NCI-H146 (cell line): Measurements from ENCODE around the gene SON.
A peak's percentile ranks its signal among the peaks of the same experiment; 100 is the strongest.
"Not testable (repeated sequence)": the region's sequence is repeated elsewhere in the genome, so short reads cannot be mapped to it uniquely, and the experiment has no call there.

ENCODE experiments used
- DNase-seq: peaks from one replicate; lab custom pipeline; 2025; lab: John Stamatoyannopoulos, UW

The SON gene

GRCh38 chr21:33542640-33543504, at the start of gene SON:
SON (plus strand) TSS chr21:33543038; CDS start chr21:33543093, 55 bp downstream.
- peak; percentile 95 for DNase-seq

DNA sequence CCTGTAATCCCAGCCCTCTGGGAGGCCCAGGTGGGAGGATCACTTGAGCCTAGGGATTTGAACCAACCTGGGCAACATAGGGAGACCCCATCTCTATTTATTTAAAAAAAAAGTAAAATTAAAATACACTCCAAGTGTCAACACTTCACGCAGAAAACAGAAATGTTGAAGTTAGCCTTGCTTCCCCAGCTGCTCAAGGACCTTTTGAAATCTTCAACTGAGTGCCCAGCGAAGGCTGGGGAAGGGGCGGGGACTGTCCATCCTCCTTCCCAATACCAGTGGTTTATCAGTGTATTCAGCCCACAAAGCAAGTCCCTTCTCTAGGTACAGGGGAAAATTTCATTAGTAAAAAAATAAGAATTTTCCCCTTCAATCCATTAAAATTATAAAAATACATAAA, 49.1 kb upstream of the SON start:
- no peak for DNase-seq

DNA sequence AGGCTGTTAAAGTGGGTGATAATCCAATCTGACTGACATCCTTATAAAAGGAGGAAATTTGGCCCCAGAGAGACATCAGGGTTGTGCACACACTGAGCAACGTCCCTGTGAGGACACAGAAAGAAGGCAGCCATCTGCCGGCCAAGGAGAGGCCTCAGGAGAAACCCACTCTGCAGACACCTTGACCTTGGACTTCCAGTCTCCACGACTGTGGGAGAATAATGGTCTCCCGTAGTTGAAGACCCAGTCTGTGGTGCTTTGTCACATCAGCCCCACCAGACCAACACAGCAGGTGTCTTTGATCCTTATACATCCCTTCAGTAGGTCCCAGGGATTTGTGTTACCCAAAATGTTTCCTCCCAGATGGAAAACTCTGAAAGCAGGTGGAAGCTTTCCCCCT, 47.1 kb upstream of the SON start:
- DNase-seq: no peak

- DNase-seq: peak; percentile 20
Measured at GRCh38 chr21:33496345-33496744, 46.5 kb upstream of the SON start.

GRCh38 chr21:33505833-33506232, 37.0 kb upstream of the SON start:
- DNase-seq: no peak

GRCh38 chr21:33507003-33507402, 35.8 kb upstream of the SON start:
- DNase-seq: not testable (repeated sequence)

- DNase-seq: no peak
Measured at GRCh38 chr21:33510826-33511225, 32.0 kb upstream of the SON start.

DNA sequence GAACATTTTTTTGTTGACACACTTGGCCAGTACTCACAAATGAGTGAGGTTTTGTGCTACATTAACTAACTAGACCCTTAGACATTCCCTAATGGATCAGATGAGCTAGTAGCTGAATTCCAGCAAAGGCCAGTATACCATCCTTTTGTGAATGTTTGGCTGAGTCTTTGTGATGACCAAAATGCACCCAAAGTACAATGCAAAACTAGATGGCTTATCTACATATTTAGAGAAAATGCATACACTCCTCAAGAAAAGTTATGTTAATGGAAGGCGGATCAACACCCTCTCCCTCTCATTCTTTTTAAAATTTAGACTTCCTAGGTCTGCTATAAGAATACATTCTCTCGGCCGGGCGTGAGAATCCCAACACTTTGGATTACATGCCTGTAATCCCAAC, 31.2 kb upstream of the SON start:
- DNase-seq: no peak

- DNase-seq: no peak
Measured at GRCh38 chr21:33512481-33512880, 30.4 kb upstream of the SON start.

- DNase-seq: no peak
Measured at GRCh38 chr21:33514229-33514628, 28.6 kb upstream of the SON start.

DNA sequence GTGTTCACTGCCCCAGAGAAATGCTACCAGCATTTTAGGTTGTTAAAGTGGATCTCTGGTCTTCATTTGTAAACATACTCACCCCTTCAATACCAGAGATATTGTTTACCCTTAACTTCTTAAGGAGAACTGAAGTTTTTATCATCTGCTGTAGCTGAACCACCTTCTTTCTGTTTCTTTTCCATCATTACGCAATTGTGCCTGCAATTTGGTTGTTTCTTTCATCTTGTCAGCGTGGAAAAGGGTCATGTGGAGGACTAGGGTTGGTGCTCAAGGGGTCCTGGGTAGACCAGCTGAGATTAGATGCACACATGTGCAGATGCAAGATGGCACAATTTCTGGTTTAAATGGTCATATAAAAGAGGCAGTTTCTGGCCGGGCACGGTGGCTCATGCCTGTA, 23.9 kb upstream of the SON start:
- DNase-seq: no peak

- no peak for DNase-seq
Measured at GRCh38 chr21:33522297-33522952, 20.4 kb upstream of the SON start.

GRCh38 chr21:33522953-33523349, 19.9 kb upstream of the SON start:
- DNase-seq: no peak

DNA sequence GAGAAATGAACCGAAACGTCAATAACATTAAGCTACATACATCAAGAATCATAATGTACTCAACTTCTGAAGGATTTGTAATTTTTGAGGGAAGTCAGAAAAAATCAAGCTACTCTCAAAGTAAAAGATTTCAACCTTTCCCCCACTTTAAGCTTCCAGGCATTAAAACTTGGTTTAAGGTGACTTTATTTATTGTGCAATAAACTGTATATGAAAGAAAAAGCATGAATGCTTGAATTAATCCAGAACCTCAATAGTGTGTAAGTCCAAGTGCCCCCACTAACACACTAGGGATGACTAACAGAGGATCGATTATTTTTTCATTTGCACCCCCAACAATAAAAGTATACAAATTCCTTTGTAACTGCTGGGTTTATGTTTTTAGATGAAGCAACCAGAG, 11.8 kb upstream of the SON start:
- no peak for DNase-seq

DNA sequence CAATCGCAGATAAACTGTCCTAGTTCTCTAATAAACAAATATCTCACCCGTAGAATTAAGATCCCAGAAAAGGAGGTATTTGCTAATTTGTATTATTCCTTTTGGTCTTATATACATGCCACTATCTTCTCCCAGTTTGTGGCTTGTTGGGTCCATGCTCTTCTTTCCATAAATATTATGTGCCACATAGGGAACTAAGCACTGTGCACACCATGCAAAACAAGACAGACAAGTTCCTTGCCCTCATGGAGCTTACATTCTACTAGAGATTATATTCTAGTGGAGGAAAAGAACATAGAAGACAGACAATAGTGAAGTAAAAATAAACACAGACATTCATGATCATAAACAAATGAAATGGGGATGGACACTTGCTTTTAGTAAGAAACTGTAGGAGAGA, 5.6 kb upstream of the SON start:
- DNase-seq: no peak

DNA sequence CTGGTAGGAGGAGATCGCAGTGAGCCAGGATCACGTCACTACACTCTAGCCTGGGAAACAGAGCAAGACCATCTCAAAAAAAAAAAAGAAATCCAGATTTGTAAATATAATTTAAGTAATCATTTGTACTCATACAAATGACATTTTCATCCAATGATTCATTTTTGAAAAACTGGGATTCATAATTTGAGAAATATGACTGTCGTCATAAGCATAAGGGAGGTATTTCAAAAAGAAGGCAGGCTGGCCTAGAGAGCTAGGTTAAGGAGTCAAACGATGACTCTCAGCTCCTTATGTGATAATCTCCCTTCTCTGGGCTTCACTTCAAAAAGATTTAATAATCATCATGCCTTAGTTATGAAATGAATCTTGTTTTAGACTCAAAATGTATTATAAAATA, 3.2 kb upstream of the SON start:
- no peak for DNase-seq

- no peak for DNase-seq
Measured at GRCh38 chr21:33540711-33541104, 2.1 kb upstream of the SON start.

DNA sequence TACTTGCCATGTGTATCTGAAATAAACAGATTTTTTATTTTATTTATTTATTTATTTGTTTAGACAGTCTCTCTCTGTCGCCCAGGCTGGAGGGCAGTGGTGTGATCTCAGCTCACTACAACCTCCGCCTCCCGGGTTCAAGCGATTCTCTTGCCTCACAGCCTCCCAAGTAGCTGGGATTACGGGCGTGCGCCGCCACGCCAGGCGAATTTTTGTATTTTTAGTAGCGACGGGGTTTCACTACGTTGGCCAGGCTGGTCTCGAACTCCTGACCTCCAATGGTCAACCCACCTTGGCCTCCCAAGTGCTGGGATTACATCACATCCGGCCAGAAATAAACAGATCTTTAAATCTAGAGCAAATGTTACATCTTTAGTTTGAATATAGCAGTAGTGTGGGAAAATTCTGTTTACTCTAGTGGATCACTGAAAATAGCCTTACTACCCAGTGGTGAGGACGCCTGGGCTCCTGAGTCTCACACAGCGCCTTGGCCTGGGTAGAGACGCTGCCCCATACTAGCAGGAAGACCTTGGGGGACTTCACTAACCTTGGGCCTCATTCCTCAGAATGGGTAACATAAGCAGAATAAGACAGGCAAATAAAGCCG, 1.6 kb upstream of the SON start:
- no peak for DNase-seq

DNA sequence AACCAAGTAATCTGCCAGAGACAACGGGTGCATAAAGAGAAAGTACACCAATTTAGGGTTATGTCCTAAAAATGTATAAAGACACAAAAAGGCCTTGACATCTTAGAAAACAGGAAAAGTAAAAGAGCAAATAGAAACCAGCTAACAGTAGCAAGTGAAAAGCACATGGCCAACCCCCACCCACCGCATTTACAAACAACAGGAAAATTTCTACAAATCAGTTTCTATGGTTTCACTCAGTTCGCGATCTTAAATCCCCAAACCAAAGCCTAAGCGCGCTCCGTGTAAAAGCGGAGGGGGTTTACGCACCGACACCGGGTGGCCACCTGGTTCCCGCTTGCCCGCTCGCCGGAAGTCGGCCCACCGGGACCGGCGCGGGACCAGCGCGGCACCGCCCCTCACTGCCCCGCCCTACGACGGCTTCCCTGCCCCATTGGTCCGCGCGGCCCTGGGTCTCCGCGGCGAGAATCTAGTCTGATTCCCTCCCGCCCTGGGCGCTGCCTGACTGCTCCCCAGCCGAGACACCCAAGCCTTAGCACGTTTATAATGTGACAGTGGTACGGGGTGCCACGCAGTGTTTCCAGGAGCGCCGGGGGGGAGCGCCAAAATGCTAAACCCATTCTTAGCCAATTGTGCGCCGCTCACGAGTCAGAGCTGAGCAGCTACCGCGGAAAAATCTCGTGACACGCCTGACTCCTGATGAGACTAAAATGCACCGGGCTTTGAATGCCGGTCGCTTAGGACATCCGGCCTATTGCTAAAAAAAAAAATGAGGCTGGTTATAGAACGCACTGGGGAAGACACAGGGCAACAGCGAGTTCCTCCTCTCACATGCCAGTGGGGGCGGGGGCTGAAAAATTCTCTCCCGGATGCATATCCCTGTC, 840 bp upstream of the SON start, which contains the start of gene GART:
Gene GART (minus strand): TSS at position 362 of the 884 bp plus-strand sequence. CDS start 2,802 bp downstream, outside the sequence.
- peak; percentile 71 for DNase-seq

- no peak for DNase-seq
Measured at GRCh38 chr21:33543505-33544129, 779 bp downstream of the SON start.

DNA sequence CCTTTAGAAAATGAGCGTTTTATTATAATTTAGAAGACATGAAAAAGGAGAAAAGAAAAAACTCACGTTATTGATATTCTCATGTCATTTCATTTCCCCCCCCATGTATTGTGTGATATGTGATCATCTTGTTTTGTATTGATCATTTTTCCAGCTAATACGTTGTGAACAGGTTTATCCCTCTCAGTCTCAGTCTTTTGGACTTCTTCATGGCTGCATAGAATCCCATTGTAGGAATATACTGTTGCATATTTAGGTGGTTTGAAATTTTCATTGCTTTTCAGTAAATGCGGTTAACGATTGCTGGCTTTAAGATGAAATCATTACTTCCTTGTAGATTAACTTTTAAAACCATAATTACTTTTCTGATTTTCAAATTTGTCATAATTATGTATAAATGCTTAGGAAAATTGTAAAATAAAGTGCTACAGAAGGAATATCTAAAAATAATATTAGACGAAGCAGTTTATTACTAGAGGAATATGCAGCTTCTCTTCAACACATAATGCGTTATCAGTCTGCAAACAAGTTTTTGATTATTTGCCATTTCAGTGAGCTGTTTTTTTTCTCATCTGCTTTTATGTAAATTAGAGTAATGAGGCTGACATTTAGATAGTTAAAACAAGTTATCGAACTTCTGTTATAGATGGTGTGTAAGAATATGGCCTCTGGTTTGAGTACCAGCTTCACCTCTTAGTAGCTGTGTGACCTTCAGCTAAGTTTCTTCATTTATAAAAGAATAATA, 1.8 kb downstream of the SON start:
- no peak for DNase-seq
